Measurements from ENCODE around the gene NANOS2. TPM values are rescaled to one million over a fixed set of nuclear protein-coding genes. Genes with fewer than 3 reads are reported as not detected.

NANOS2 gene
- total and polyA plus RNA-seq, 2 of the 13 experiments (the other 11 are each of a cell fraction or from before 2014, with no cell fraction given) = not detected

DNA sequence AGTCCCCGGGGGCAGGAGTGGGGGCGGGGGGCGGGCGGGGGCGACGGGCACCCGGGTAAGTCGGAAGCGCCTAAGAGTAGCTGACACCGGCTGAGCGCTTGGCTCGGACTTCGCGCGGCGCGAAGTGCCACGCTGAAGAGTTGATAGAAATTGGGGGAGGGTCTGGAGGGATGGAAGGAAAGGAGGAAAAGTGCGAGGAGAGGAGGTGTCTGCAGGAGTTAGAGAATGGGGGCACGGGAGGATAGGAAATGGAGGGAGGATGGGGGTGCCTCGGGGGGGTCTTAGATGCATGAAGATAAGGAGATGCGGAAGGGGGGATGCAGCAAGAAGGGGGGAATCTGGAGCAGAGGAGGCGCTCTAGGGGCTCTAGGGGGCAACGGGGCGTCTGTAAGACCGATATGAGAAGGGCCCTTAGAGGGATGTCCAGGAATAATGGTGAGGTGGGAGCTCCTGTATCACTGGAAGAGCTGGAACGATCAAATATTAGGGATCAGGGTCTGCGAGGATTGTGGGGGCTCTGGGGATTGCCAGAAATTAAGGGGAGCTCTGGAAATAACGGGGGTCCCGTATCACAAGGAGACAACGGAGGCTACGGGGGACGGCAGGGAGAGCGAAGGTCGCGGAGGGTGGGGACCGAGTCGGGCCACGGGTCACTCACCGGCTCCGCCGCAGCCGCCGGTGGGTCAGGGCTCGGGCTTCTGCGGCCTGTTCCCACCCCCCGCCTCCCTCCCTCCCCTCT is 12.5 kb downstream of the NANOS2 start, which contains the start of gene MYPOP (continued):
- TF ChIP-seq, protein P1, sequence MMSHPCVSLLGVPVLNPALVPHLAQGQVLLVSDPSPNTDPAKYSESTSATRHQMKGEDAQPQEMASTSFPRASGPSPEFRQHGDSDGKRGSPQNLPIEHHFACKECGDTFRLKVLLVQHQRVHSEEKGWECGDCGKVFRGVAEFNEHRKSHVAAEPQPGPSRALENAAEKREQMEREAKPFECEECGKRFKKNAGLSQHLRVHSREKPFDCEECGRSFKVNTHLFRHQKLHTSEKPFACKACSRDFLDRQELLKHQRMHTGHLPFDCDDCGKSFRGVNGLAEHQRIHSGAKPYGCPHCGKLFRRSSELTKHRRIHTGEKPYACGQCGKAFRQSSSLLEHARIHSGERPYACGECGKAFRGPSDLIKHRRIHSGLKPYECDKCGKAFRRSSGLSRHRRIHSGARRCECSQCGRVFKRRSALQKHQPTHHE (CRISPR knock-in tag; IDR thresholded peaks at IDR 0.05; ENCODE audit: borderline replicate concordance) = 0 out of 2 replicates have a peak, but pooled peaks have one; percentile 22
- no peak for TF ChIP-seq HNF4A (CRISPR knock-in tag; IDR thresholded peaks at IDR 0.05)
- TF ChIP-seq SNAI1 (CRISPR knock-in tag; IDR thresholded peaks at IDR 0.05; ENCODE audit: borderline replicate concordance) = no peak
- TF ChIP-seq, protein P2, sequence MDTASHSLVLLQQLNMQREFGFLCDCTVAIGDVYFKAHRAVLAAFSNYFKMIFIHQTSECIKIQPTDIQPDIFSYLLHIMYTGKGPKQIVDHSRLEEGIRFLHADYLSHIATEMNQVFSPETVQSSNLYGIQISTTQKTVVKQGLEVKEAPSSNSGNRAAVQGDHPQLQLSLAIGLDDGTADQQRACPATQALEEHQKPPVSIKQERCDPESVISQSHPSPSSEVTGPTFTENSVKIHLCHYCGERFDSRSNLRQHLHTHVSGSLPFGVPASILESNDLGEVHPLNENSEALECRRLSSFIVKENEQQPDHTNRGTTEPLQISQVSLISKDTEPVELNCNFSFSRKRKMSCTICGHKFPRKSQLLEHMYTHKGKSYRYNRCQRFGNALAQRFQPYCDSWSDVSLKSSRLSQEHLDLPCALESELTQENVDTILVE (CRISPR knock-in tag; IDR thresholded peaks at IDR 0.05) = 0 out of 2 replicates have a peak, but pooled peaks have one; percentile 11
- no peak for TF ChIP-seq FOXO1 (CRISPR knock-in tag; IDR thresholded peaks at IDR 0.05)
- TF ChIP-seq ZSCAN20 (CRISPR knock-in tag; IDR thresholded peaks at IDR 0.05; ENCODE audit: borderline replicate concordance) = no peak
- TF ChIP-seq ZNF572 (CRISPR knock-in tag; IDR thresholded peaks at IDR 0.05) = no peak
- no peak for TF ChIP-seq NFE2L2 (IDR thresholded peaks at IDR 0.05; ENCODE audit: low read length)
- TF ChIP-seq ZNF800 (CRISPR knock-in tag; IDR thresholded peaks at IDR 0.05) = no peak
- TF ChIP-seq MTA3 (CRISPR knock-in tag; IDR thresholded peaks at IDR 0.05) = no peak
- TF ChIP-seq KAT8 (CRISPR knock-in tag; IDR thresholded peaks at IDR 0.05) = no peak
- TF ChIP-seq ZNF556 (CRISPR knock-in tag; IDR thresholded peaks at IDR 0.05; ENCODE audit: borderline replicate concordance) = no peak
- TF ChIP-seq CEBPZ (IDR thresholded peaks at IDR 0.05; ENCODE audit: low read length) = no peak
- TF ChIP-seq NR2C2 (CRISPR knock-in tag; IDR thresholded peaks at IDR 0.05; ENCODE audit: borderline replicate concordance) = no peak
- 0 out of 2 replicates have a peak, but pooled peaks have one; percentile 46 for TF ChIP-seq KLF6 (CRISPR knock-in tag; IDR thresholded peaks at IDR 0.05)
- no peak for TF ChIP-seq ZNF839 (CRISPR knock-in tag; IDR thresholded peaks at IDR 0.05; ENCODE audit: borderline replicate concordance)
- TF ChIP-seq ZNF552 (CRISPR knock-in tag; IDR thresholded peaks at IDR 0.05; ENCODE audit: borderline replicate concordance) = no peak
- TF ChIP-seq, protein P3, sequence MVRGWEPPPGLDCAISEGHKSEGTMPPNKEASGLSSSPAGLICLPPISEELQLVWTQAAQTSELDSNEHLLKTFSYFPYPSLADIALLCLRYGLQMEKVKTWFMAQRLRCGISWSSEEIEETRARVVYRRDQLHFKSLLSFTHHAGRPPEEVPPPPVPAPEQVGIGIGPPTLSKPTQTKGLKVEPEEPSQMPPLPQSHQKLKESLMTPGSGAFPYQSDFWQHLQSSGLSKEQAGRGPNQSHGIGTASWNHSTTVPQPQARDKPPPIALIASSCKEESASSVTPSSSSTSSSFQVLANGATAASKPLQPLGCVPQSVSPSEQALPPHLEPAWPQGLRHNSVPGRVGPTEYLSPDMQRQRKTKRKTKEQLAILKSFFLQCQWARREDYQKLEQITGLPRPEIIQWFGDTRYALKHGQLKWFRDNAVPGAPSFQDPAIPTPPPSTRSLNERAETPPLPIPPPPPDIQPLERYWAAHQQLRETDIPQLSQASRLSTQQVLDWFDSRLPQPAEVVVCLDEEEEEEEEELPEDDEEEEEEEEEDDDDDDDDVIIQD (CRISPR knock-in tag; IDR thresholded peaks at IDR 0.05; ENCODE audit: low read depth) = no peak
- peak; percentile 5 for TF ChIP-seq TBL1XR1 (IDR thresholded peaks at IDR 0.05; ENCODE audit: borderline replicate concordance, low read length, partially characterized antibody)
- no peak for TF ChIP-seq GABPB1 (CRISPR knock-in tag; IDR thresholded peaks at IDR 0.05)
- TF ChIP-seq ZNF180 (CRISPR knock-in tag; IDR thresholded peaks at IDR 0.05; ENCODE audit: borderline replicate concordance, low read depth) = no peak

Data from HepG2 (cell line).